Cardiac muscle cell (in vitro differentiated cells and primary cell): ENCODE results near the gene DCLK3. TPM values are rescaled to one million over a fixed set of nuclear protein-coding genes. Genes with fewer than 3 reads are reported as not detected.
A peak's percentile ranks its signal among the peaks of the same experiment; 100 is the strongest.

ENCODE experiments used
- DNase-seq, 2 donors: peaks; one replicate each; pipeline versions ENCODE4 v3.0.0 to v3.0.0-alpha.2; 2010 to 2017; ENCODE audit warnings: low read depth in 1 of 2, low spot score in 1 of 2
- H3K27ac ChIP-seq: fragments of 200-600 bp; sonication (generic); 2 replicates; pipeline ENCODE4 v1.5.1; 2016
- H3K27me3 ChIP-seq: fragments of 200-600 bp; sonication (generic); 2 replicates; pipeline ENCODE4 v1.6.0; 2016; ENCODE audit warnings: control low read depth
- H3K36me3 ChIP-seq: fragments of 200-600 bp; sonication (generic); 2 replicates; pipeline ENCODE4 v1.5.1; 2016; ENCODE audit warnings: control low read depth
- H3K4me1 ChIP-seq: fragments of 200-600 bp; sonication (generic); 2 replicates; pipeline ENCODE4 v1.8.1; 2017; ENCODE audit warnings: low read depth, mild to moderate bottlenecking, mixed run types
- H3K4me3 ChIP-seq: fragments of 200-600 bp; sonication (generic); 2 replicates; pipeline ENCODE4 v1.5.1; 2016; ENCODE audit warnings: mild to moderate bottlenecking
- H3K9me3 ChIP-seq: fragments of 200-600 bp; sonication (generic); 2 replicates; pipeline ENCODE4 v1.5.1; 2017; ENCODE audit warnings: low read depth, mild to moderate bottlenecking, control low read depth
- CTCF ChIP-seq: IDR thresholded peaks from 2 replicates; pipeline ENCODE4 v1.5.1; 2012; ENCODE audit warnings: low read depth, mild to moderate bottlenecking, low read length
- polyA plus RNA-seq: library from polyadenylated mRNA; unstranded; fragments of >200 nt; fragmentation: Nextera tagmentation; extraction: Ambion mirVana; gene quantifications from 2 replicates; pipeline ENCODE4 v1.2.1, GENCODE V29; 2016
- total RNA-seq: library from RNA; depleted of rRNA; stranded (reverse); fragments of >200 nt; gene quantifications from 2 replicates; pipeline ENCODE4 v1.2.3, GENCODE V29; 2016

The DCLK3 gene
- total and polyA plus RNA-seq, 2 experiments from 2014 or later, result 0.15 to 0.62 TPM

- Histone ChIP-seq H3K9me3 (no peaks in the 10 kb centered on the region), H3K4me1 (no peaks in the 10 kb centered on the region), H3K27ac (no peak overlapping the region), H3K36me3 (no peaks in the 10 kb centered on the region), H3K4me3 (no peak overlapping the region), H3K27me3 (no peaks in the 10 kb centered on the region)
- DNase-seq, result no peak
- TF ChIP-seq CTCF, result no peak
These were observed 77.8 kb downstream of the DCLK3 start for GRCh38 chr3:36686516-36686915.

GRCh38 chr3:36681867-36682266, 82.5 kb downstream of the DCLK3 start:
- H3K36me3 ChIP-seq, result no peaks in the 10 kb centered on the region
- H3K9me3 ChIP-seq, result no peaks in the 10 kb centered on the region
- DNase-seq, result no peak
- H3K27ac ChIP-seq, result no peak overlapping the region
- H3K4me3 ChIP-seq, result no peak overlapping the region
- no peaks in the 10 kb centered on the region for H3K4me1 ChIP-seq
- TF ChIP-seq CTCF, result no peak
- H3K27me3 ChIP-seq, result no peaks in the 10 kb centered on the region

- H3K27me3 ChIP-seq, result no peaks in the 10 kb centered on the region
- no peak overlapping the region for H3K27ac ChIP-seq
- TF ChIP-seq CTCF, result no peak
- no peaks in the 10 kb centered on the region for H3K36me3 ChIP-seq
- DNase-seq, result no peak
- H3K4me3 ChIP-seq, result no peak overlapping the region
- H3K9me3 ChIP-seq, result no peaks in the 10 kb centered on the region
- no peaks in the 10 kb centered on the region for H3K4me1 ChIP-seq
These were observed 83.4 kb downstream of the DCLK3 start for GRCh38 chr3:36680952-36681351.

GRCh38 chr3:36679384-36680200, 84.8 kb downstream of the DCLK3 start:
- no peaks in the 10 kb centered on the region for H3K4me1 ChIP-seq
- H3K4me3 ChIP-seq, result no peak overlapping the region
- no peak for TF ChIP-seq CTCF
- H3K36me3 ChIP-seq, result no peaks in the 10 kb centered on the region
- no peaks in the 10 kb centered on the region for H3K9me3 ChIP-seq
- H3K27ac ChIP-seq, result no peak overlapping the region
- DNase-seq, result peak in 1 of 2 donors; percentile 86
- no peaks in the 10 kb centered on the region for H3K27me3 ChIP-seq

GRCh38 chr3:36678216-36679013, 85.9 kb downstream of the DCLK3 start:
- H3K9me3 ChIP-seq, result no peaks in the 10 kb centered on the region

More at GRCh38 chr3:36678216-36679013, 85.9 kb downstream of the DCLK3 start:
- Histone ChIP-seq H3K4me1 (no peaks in the 10 kb centered on the region), H3K36me3 (no peaks in the 10 kb centered on the region), H3K27me3 (no peaks in the 10 kb centered on the region), H3K27ac (no peak overlapping the region), H3K4me3 (no peak overlapping the region)
- DNase-seq, result peak in 1 of 2 donors; percentile 33
- TF ChIP-seq CTCF, result no peak
